Ureter (tissue), 1 donor: Measurements from ENCODE around the gene ERO1B. TPM values are rescaled to one million over a fixed set of nuclear protein-coding genes. Genes with fewer than 3 reads are reported as not detected.

Source experiments
- DNase-seq: peaks from one replicate; pipeline ENCODE4 v3.0.0-alpha.2; 2020; ENCODE audit warnings: low spot score
- total RNA-seq: library from RNA; stranded (reverse); gene quantifications from one replicate; pipeline ENCODE4 v1.2.4, GENCODE V29; 2023
- donor health status: DM: yes; HTN: yes; CAD: no.

ERO1B gene
- total RNA-seq, 1 donor from 2014 or later, result 11.8 TPM

- no peak for DNase-seq
Measured at GRCh38 chr1:236181059-236181458, 100.7 kb downstream of the ERO1B start.

- DNase-seq, result no peak
Measured at GRCh38 chr1:236179634-236180033, 102.1 kb downstream of the ERO1B start.

- no peak for DNase-seq
Measured at GRCh38 chr1:236176337-236177336, 105.1 kb downstream of the ERO1B start.

GRCh38 chr1:236175642-236176336 lies 106.0 kb downstream of the ERO1B start:
- DNase-seq, result no peak

GRCh38 chr1:236173174-236173767 lies 108.5 kb downstream of the ERO1B start:
- DNase-seq, result no peak

GRCh38 chr1:236172041-236172579 lies 109.6 kb downstream of the ERO1B start:
- DNase-seq, result no peak

GRCh38 chr1:236168716-236169429 lies 112.9 kb downstream of the ERO1B start:
- no peak for DNase-seq

GRCh38 chr1:236167578-236167977 lies 114.2 kb downstream of the ERO1B start:
- DNase-seq, result no peak

- no peak for DNase-seq
Measured at GRCh38 chr1:236167154-236167553, 114.6 kb downstream of the ERO1B start.

GRCh38 chr1:236166041-236166440 lies 115.7 kb downstream of the ERO1B start:
- no peak for DNase-seq

Other genes with a start within 250 kb of the ERO1B start
- gene NID1, start 216.9 kb downstream of the ERO1B start, total RNA-seq, result 89.3 TPM
- 36.8 TPM for gene GPR137B, start 139.4 kb downstream of the ERO1B start, total RNA-seq
- 50.4 TPM for gene EDARADD, start 112.3 kb upstream of the ERO1B start, total RNA-seq
- gene LGALS8, start 242.0 kb upstream of the ERO1B start, total RNA-seq, result 94.2 TPM